ENCODE results near the gene KREMEN1. TPM values are rescaled to one million over a fixed set of nuclear protein-coding genes. Genes with fewer than 3 reads are reported as not detected.

The KREMEN1 gene
- polyA plus RNA-seq, 1 donor from 2014 or later, result not detected

- peaks cover 0 to 6% (median 3%) of the 10 kb centered on the region in 3 donors for H3K9me3 Mint-ChIP-seq
- peaks cover 13 to 20% (median 16%) of the 10 kb centered on the region in 3 donors for H3K4me1 Mint-ChIP-seq
- no peaks in the 10 kb centered on the region for H3K36me3 Mint-ChIP-seq
- H3K4me3 Mint-ChIP-seq, result peak overlapping the region; percentile 41 to 88 (median 67)
- peaks cover 57% of the 10 kb centered on the region for H3K27me3 Mint-ChIP-seq
- peak overlapping the region; percentile 89 to 93 (median 90) for H3K27ac Mint-ChIP-seq
Observed at GRCh38 chr22:29167032-29167911, 94.4 kb downstream of the KREMEN1 start.

- Mint-ChIP-seq H3K36me3 (no peaks in the 10 kb centered on the region), H3K27me3 (peaks cover 40% of the 10 kb centered on the region), H3K27ac (no peak overlapping the region), H3K4me3 (no peak overlapping the region), H3K4me1 (peaks cover 11 to 17% (median 13%) of the 10 kb centered on the region in 3 donors), H3K9me3 (peaks cover 7 to 19% (median 11%) of the 10 kb centered on the region in 3 donors)
Observed at GRCh38 chr22:29171721-29172120, 98.9 kb downstream of the KREMEN1 start.

- Mint-ChIP-seq H3K4me3 (no peak overlapping the region), H3K36me3 (no peaks in the 10 kb centered on the region), H3K27ac (no peak overlapping the region), H3K4me1 (peaks cover 7 to 12% (median 11%) of the 10 kb centered on the region in 3 donors), H3K27me3 (peaks cover 38% of the 10 kb centered on the region), H3K9me3 (peaks cover 7 to 19% (median 11%) of the 10 kb centered on the region in 3 donors)
Observed at GRCh38 chr22:29172216-29172615, 99.4 kb downstream of the KREMEN1 start.

GRCh38 chr22:29175312-29175835, 102.5 kb downstream of the KREMEN1 start:
- Mint-ChIP-seq H3K36me3 (no peaks in the 10 kb centered on the region), H3K4me1 (no peaks in the 10 kb centered on the region), H3K9me3 (peaks cover 5 to 20% (median 11%) of the 10 kb centered on the region in 3 donors), H3K27me3 (peaks cover 22% of the 10 kb centered on the region), H3K4me3 (no peak overlapping the region), H3K27ac (peak overlapping the region in 1 of 3 donors; percentile 0)

GRCh38 chr22:29183971-29184848, 111.4 kb downstream of the KREMEN1 start:
- Mint-ChIP-seq H3K4me1 (peaks cover 0 to 1% (median 0%) of the 10 kb centered on the region in 3 donors), H3K4me3 (no peak overlapping the region), H3K27ac (peak overlapping the region in 1 of 3 donors; percentile 62), H3K27me3 (peaks cover 27% of the 10 kb centered on the region), H3K9me3 (peaks cover 2 to 4% (median 3%) of the 10 kb centered on the region in 3 donors), H3K36me3 (no peaks in the 10 kb centered on the region)

GRCh38 chr22:29184849-29185490, 112.1 kb downstream of the KREMEN1 start:
- H3K4me1 Mint-ChIP-seq, result peaks cover 0 to 1% (median 0%) of the 10 kb centered on the region in 3 donors
- peaks cover 2 to 4% (median 3%) of the 10 kb centered on the region in 3 donors for H3K9me3 Mint-ChIP-seq
- peaks cover 30% of the 10 kb centered on the region for H3K27me3 Mint-ChIP-seq
- H3K36me3 Mint-ChIP-seq, result no peaks in the 10 kb centered on the region
- H3K4me3 Mint-ChIP-seq, result no peak overlapping the region
- no peak overlapping the region for H3K27ac Mint-ChIP-seq

- no peak overlapping the region for H3K4me3 Mint-ChIP-seq
- H3K9me3 Mint-ChIP-seq, result peaks cover 0 to 4% (median 2%) of the 10 kb centered on the region in 3 donors
Observed at GRCh38 chr22:29186302-29186701, 113.5 kb downstream of the KREMEN1 start.

GRCh38 chr22:29187831-29188230, 115.0 kb downstream of the KREMEN1 start:
- no peaks in the 10 kb centered on the region for H3K36me3 Mint-ChIP-seq
- peaks cover 0 to 1% (median 0%) of the 10 kb centered on the region in 3 donors for H3K4me1 Mint-ChIP-seq
- no peak overlapping the region for H3K27ac Mint-ChIP-seq
- no peak overlapping the region for H3K4me3 Mint-ChIP-seq
- H3K9me3 Mint-ChIP-seq, result peaks cover 0 to 4% (median 2%) of the 10 kb centered on the region in 3 donors
- H3K27me3 Mint-ChIP-seq, result peaks cover 21% of the 10 kb centered on the region

More at GRCh38 chr22:29186302-29186701, 113.5 kb downstream of the KREMEN1 start:
- H3K27ac Mint-ChIP-seq, result no peak overlapping the region
- no peaks in the 10 kb centered on the region for H3K36me3 Mint-ChIP-seq
- peaks cover 0 to 1% (median 0%) of the 10 kb centered on the region in 3 donors for H3K4me1 Mint-ChIP-seq
- peaks cover 22% of the 10 kb centered on the region for H3K27me3 Mint-ChIP-seq

GRCh38 chr22:29190051-29190450, 117.2 kb downstream of the KREMEN1 start:
- peaks cover 2% of the 10 kb centered on the region for H3K36me3 Mint-ChIP-seq
- H3K4me3 Mint-ChIP-seq, result peak overlapping the region in 1 of 4 donors; percentile 57
- H3K27me3 Mint-ChIP-seq, result peaks cover 15% of the 10 kb centered on the region
- H3K27ac Mint-ChIP-seq, result no peak overlapping the region
- peaks cover 0 to 1% (median 0%) of the 10 kb centered on the region in 3 donors for H3K4me1 Mint-ChIP-seq
- H3K9me3 Mint-ChIP-seq, result peaks cover 2 to 4% (median 2%) of the 10 kb centered on the region in 3 donors

- Mint-ChIP-seq H3K27me3 (peaks cover 20% of the 10 kb centered on the region), H3K4me3 (no peak overlapping the region), H3K27ac (no peak overlapping the region), H3K4me1 (peaks cover 0 to 1% (median 0%) of the 10 kb centered on the region in 3 donors), H3K9me3 (peaks cover 2 to 4% (median 2%) of the 10 kb centered on the region in 3 donors), H3K36me3 (peaks cover 2% of the 10 kb centered on the region)
Observed at GRCh38 chr22:29190918-29191317, 118.1 kb downstream of the KREMEN1 start.

- H3K4me1 Mint-ChIP-seq, result no peaks in the 10 kb centered on the region
- H3K9me3 Mint-ChIP-seq, result peaks cover 0 to 2% (median 0%) of the 10 kb centered on the region in 3 donors
- peaks cover 25% of the 10 kb centered on the region for H3K27me3 Mint-ChIP-seq
- no peak overlapping the region for H3K4me3 Mint-ChIP-seq
- peaks cover 2% of the 10 kb centered on the region for H3K36me3 Mint-ChIP-seq
- no peak overlapping the region for H3K27ac Mint-ChIP-seq
Observed at GRCh38 chr22:29193021-29193420, 120.2 kb downstream of the KREMEN1 start.

GRCh38 chr22:29194184-29194583, 121.3 kb downstream of the KREMEN1 start:
- Mint-ChIP-seq H3K4me3 (no peak overlapping the region), H3K27ac (no peak overlapping the region), H3K36me3 (peaks cover 2% of the 10 kb centered on the region), H3K27me3 (peaks cover 24% of the 10 kb centered on the region), H3K9me3 (peaks cover 0 to 2% (median 0%) of the 10 kb centered on the region in 3 donors), H3K4me1 (no peaks in the 10 kb centered on the region)

- Mint-ChIP-seq H3K4me3 (no peak overlapping the region), H3K27me3 (peaks cover 27% of the 10 kb centered on the region), H3K36me3 (peaks cover 2% of the 10 kb centered on the region), H3K9me3 (peaks cover 0 to 2% (median 0%) of the 10 kb centered on the region in 3 donors), H3K27ac (no peak overlapping the region), H3K4me1 (no peaks in the 10 kb centered on the region)
Observed at GRCh38 chr22:29195118-29195963, 122.5 kb downstream of the KREMEN1 start.
